GM15510 (cell line): ENCODE data around the gene KRT83.

ENCODE experiments used
- POLR2A ChIP-seq: IDR thresholded peaks from 3 replicates; pipeline ENCODE4 v1.6.1; 2011; ENCODE audit warnings: borderline replicate concordance; ENCODE audit not compliant: insufficient read length; ENCODE audit errors: extremely low read depth

KRT83 gene

DNA sequence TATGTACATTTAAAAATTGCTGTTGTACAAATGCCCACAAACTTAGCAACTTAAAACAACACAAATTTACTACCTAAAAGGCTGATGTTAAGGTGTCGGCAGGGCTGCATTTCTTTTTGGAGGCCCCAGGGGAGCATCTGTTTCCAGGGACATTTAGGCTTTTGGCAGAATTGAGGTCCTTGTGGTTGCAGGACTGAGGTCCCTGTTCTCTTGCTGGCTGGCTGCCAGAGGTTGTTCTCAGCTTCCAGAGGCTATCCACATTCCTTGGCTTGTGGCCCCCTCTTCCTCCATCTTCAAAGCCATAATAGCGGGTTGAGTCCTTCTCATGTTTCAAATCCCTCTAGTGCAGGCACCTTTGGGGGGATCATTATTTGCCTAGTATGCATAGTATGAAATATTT is 22.4 kb upstream of the KRT83 start:
- no peak for TF ChIP-seq POLR2A

DNA sequence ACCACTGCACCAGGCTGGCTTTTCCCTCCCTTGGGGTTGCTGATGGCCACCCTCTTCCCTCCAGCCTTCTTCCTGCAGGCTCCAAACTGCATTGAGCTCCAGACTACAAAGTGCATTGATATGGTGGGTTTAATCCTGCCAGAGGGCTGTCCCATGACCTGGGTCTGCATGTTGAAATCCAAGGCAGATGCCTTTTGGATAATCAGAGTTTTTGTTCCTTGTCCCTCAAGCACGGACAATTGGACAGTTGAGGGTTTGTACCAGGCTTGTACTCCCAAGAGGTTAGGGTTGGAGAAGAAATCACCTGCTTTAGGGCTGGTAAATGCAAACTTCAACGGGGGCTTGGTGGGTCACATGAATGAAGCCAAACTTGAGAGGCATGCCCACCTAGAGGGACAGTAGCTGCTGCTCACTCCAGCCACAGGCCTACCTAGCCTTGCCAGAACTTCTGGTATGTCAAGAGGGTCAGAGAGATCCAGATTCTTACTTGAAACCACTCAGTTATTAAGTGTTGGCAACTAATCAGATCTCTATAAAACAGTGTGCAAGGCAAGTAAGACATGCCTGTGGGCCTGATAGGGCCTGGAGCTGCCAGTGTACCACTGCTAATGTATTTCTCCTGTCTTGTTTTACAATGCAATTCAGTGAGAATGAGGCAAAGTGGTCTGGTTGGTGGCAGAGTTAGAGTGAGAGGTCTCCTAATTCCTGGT is 21.7 kb upstream of the KRT83 start:
- TF ChIP-seq POLR2A, result no peak

DNA sequence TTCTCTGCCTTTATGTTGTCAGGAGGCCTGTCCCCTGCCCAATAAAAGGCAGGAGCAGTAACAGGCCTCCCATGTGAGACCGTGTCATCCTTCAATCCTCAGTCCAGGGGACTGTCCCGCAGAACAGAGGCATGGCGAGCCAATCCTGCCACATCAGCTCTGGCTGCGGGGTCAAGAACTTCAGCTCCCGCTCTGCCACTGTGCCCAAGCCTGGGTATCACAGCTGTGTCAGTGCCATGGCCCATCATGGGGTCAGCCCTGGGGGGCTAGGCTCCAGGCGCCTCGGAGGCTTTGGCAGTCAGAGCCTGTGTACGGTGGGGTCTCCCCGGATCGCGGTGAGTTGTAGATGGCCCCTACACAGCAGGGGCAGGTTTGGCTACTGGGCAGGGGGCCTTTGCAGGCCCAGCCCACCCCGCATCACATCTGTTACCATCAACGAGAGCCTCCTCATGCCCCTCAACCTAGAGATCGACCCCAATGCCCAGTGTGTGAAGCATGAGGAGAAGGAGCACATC is 19.9 kb upstream of the KRT83 start:
- no peak for TF ChIP-seq POLR2A

DNA sequence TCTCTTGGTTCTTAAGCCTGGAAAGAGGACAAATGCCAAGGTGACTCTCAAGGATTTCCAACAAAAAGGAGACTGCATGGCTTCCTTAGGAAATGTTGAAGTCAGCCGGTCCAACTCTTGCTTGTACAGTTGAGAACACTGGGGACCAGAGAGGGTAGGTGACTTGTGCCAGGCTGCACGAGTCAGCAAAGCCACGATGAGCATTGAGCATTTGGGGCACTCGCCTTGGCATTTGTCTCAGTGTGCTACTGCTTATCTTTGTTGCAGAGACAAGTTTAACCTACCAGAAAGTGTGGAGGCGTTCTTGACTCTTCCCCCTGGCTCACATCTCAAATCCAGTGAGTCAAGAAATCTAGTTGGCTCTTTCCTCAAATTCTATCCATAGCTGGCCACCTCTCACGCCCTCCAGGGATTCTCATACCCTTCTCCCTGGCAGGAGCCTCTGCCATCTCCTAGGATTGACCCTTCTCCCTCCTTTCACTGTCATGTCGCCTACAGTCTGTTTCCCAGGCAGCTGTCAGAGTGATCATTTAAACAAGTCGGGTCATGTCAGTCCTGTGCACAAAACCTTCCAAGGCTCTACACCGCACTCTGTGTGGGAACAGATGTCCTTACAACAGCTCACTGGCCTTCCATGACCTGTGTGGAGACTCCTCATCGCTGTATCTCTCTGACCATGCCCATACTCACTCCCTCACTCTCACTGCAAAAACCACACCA is 17.2 kb upstream of the KRT83 start:
- TF ChIP-seq POLR2A, result no peak

DNA sequence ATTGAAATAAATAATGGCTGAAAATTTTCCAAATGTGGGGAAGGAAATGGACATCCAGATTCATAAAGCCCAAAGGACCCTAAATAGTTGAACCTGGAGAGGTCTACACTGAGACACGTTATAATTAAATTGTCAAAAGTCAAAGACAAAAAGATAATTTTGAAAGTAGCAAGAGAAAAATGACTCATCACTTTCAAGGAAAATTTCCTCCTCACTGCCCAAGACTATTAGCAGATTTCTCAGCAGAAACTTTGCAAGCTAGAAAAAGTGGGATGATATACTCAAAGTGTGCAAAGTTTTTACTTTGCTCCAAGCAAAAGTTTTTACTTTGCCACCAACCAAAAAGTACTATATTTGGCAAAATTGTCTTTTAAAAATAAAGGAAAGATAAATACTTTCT is 15.9 kb upstream of the KRT83 start:
- TF ChIP-seq POLR2A, result no peak

DNA sequence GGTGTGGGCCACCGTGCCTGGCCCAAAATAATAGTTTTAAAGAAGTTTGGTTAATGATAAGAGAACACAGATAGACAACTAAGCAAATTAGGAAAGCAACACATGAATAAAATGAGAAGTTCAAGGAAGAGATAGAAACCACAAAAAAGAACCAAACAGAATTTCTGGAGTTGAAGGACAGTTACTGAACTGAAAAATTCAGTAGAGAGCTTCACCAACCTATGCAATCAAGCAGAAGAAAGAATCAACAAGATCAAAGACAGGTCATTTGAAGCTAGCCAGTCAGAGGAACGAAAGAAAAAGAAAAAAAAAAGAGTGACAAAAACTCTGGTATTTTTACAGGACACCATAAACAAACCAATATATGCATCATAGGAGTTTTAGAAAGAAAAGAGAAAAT is 15.4 kb upstream of the KRT83 start:
- TF ChIP-seq POLR2A, result no peak

DNA sequence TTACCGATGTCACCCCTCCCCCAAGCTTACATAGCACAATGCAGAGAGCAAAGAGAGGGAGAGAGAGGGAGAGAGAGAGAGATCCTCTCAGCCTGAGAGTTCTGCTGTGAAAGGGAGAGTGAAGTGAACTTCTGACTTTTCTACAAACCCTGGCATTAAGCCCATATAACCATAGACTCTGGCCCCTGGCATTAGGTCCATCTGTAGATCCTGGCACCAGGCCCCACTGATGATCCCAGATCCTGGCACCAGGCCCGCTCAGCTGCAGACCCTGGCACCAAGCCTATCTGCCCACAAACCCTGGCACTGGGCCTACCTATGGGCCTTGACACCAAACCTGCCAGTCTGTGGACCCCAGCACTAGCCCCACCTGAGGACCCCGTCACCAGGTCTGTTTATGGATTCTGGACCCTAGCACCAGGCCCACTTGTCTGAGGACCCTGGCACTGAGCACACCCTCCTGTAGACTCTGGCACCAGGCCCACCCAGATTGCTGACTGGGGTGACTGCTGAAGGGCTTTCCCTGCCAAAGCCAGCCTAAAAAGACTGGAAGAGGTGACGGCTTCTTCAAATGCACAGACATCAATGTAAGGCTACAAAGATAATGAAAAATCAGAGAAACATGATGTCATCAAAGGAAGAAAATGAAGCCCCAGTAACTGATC is 14.5 kb upstream of the KRT83 start:
- TF ChIP-seq POLR2A, result no peak

DNA sequence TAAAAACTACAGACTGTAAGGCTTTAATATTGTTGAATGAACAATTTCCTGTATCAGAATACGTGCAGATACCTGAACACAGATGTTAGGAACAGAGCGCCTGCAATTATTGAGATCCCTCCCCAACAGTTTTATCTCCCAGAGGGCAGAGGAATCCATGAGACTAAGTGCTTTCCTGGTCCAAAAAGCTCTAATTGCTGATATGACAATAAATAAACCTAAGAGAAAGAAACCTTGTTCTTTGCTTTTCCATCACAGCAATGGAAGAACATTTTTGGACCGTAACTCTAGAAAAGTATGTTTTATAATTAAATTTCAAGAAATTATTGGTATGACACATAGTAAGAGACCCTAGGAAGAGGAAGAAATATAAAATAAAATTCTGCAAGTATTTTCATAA is 13.0 kb upstream of the KRT83 start:
- TF ChIP-seq POLR2A, result no peak

DNA sequence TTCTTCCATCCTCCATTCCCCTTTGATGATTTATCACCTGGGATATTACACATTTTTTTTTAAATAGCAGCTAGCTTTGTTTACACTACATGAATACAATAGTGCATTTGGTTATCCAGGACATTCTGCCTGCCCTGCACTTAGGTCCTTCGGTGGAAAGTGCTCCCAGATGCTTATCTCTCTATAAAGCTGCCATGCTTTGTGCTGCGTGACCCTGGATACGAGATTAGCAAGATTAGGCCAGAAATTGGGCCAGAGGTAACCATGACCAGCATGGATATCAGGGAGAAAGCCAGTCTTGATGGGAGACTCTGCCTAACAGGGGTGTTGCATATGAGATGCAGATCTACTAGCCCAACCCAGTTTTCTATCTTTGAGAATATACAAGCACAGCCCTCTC is 12.1 kb upstream of the KRT83 start:
- no peak for TF ChIP-seq POLR2A

DNA sequence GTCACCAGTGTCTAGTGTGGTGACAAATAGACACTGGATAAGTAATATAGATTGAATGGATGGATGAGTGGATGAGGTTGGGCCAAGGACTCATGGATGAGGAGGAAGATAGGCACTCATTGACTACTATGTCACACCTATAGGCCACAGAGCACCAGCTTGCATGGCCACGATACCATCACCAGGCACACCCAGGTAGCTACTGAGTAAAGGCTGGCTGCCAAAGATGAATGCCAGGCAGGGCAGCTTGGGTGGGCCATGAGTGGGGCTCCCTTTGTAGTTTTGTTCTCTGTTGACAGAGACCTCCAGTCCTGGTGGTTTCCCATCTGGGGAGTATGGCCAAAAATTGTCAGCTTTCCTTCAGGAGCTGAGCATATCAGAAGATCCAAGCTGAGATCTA is 11.2 kb upstream of the KRT83 start:
- no peak for TF ChIP-seq POLR2A

DNA sequence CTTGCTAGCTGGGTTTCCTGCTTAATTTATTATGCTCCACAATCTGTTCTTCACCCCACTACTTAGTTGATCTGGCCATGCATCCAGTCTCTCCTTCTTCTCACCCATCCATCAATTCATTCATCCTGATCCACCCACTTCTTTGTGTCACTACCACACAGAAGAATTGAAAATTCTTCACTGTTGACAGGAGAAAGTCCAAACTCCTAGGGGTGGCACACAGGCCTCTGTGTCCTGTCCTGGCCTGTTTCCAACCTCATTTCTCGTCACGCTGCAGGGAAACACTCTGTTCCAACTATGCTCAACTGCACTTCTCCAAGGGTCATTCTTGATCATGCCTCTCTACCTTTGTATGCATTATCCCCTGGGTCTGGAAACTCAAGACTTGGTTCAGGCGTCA is 10.6 kb upstream of the KRT83 start:
- no peak for TF ChIP-seq POLR2A

DNA sequence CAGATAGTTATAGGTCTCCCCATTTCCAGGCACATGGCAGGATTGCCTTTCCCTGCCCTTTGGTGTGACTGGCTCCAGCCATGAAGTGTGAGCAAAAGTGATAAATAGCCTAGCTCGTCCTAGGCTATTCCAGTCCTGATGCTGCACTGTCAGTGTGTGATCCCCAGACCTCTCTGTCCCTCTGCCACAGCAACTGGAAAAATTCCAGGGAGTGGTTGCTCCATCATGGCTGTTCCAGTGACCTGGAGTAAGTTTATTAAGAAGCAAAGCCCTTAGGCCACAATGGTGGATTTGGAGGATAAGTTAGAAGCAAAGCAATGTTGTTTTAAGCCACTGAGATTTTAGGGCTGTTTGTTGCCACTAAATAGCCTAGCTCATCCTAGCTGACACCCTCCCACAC is 9.8 kb upstream of the KRT83 start:
- TF ChIP-seq POLR2A, result no peak

DNA sequence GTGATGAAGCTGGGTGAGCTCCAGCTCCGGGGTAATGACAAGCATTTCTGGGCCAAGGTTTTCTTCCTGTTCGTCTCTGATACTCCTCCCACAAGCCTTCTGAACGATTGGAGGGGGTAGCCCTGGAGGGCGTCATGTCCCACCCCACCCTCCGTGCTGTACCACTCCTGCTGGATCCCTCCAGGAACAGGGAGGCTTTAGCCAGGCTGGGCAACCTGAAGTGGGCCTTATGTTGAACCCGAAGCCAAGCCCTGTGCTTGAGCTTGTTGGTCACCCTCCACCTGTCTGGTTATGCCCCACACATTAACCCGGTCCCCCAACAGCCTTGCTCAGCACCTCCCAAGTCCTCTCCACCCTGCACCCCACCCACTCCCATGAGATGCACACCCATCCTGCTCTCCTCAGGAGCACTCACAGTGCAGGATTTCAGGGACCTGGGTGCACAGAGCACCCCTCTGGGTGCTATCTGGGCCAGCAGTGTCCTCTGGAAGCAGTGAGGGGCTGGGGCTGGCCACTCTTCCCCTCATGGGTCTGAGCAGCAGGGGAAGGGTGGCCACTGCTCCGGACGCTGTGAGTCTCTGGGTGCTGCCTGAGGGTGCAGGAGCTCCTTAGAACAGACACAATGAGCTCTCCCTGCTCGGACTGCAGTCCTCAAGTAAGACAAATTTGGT is 6.8 kb upstream of the KRT83 start:
- no peak for TF ChIP-seq POLR2A

DNA sequence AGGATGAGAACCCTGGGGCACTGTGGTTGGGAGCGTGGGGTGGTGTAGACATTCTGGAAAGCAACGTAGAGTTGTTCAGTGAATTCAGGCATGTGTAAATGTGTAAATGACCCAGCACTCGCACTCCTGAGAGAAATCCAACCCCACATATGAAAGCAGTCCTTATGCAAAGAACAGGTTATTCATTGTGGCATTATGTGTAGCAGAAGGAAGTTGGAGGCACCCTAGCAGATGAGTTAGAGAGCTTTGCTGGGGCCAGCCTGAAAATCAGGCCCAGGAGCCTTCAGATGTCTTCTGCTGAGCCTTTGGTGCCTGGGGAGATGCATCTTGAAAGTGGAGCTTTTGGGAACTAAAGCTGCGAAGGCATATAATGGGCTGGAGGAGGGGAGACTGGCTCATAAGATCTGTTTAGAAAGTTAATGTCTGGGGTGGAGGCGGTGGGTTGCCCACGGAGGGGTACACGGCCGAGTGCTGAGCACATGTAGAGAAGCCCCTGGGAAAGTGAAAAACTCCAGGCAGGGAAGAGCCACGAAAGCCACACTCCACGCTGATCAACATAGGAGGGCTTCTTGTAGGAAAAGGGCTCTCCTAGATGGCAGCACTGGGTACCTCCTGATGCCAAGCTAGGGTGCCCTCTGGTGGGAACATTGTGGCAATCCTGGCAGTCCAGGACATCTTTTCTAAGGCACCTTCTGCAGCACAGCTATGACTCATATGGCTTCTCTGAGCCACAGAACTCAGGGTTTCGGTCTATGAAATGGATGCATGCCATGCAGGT is 6.0 kb upstream of the KRT83 start:
- no peak for TF ChIP-seq POLR2A
